HG03066 (cell line): ENCODE data around the gene KMT2C.

Experiments
- ATAC-seq: cut with Tn5 transposase; IDR thresholded peaks from one replicate; pipeline ENCODE4 v1.9.1; 2021; ENCODE audit warnings: low read depth; ENCODE audit not compliant: unreplicated experiment

Gene KMT2C

GRCh38 chr7:152121432-152121831 is 314.4 kb downstream of the KMT2C start:
- no peak for ATAC-seq

- ATAC-seq, result no peak
Measured at GRCh38 chr7:152120776-152121175, 315.0 kb downstream of the KMT2C start.

DNA sequence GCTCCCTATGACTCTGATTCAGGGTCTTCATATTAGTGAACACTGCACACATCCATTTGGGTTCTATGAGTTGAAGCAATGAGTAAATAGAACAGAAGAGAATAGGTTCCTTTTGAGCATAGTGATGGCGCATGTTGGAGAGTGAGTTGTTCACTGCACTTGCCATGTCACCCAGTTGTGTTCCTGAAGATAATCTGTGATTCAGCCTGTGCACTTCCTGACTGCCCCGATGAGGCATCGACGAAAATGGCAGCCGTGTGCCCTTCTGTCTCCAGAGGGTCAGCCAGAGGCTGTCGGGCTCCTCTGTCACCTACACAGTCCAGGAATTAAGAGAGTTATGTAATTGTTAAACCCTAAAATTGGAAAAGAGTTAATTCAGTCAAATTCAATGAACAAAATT is 315.6 kb downstream of the KMT2C start:
- no peak for ATAC-seq

DNA sequence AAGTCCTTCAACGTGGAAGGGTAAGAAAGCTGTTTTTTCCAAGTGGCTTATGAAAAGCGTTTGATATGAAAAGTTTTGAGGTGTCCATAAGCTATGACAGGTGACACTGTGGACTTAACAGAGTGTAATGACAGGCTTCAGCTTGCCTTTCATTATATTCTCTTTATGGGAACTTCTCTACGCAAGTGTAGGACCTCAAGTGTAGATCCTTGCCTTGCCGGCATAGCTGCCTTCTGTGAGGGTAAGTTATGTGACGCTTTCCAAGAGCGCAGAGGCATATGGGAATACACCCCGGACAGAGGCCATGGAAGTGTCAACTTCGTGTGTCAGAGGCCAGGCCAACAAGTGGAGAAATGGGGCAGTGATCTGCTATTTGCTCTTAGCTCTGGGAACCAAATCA is 318.4 kb downstream of the KMT2C start:
- ATAC-seq, result no peak

DNA sequence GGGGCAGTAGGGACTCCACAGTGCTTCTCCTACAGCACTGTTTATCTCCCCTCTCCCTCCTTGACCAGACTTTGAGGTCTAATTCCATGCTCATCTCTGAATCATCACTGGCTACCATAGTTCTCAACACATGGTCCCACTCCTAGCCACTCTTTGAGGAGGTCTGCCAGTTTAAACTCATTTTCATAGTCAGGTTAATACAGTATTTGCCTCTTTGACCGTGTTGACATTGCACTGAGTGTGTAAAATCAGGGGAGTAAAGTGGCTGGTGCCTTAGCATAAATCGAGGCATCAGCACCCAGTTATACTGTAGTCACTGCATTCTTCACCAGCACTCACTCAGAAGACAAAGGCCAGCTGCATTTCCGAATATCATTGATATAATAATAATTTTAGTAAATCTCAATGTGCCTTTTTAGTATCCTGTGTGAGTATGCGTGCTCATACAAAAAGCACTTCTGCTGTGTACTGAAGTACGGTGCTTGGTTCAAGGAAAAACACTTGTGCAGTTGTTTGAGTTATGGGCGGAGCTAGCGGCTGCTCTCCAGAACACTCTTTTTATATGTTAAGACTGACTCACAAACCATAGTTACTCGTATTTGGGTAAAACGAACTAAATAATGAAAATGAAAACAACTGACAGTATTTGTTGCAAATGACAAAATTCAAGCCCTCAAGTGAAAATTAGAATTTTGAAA is 320.6 kb downstream of the KMT2C start:
- no peak for ATAC-seq

GRCh38 chr7:152112829-152113228 is 323.0 kb downstream of the KMT2C start:
- no peak for ATAC-seq

GRCh38 chr7:152108359-152108758 is 327.4 kb downstream of the KMT2C start:
- ATAC-seq, result no peak

- ATAC-seq, result no peak
Measured at GRCh38 chr7:152107945-152108344, 327.9 kb downstream of the KMT2C start.

DNA sequence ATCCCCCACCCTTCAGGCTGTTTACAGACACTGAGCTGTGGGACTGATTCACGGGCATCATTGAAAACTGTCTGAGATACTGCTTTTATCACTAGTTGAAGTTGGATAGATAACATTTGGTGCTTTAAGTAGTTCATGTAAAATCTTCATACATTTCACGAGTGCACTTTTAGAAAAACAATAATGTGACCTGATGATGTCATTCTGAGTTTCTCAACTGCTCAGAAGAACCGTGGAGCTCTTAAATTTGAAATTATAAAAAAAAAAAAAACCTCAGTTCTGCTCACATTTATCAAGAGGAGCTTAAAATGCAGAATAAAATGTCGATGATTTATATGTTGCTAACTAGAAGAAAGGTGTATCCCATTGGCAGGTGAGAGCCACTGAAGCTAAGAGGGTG is 328.8 kb downstream of the KMT2C start:
- no peak for ATAC-seq

DNA sequence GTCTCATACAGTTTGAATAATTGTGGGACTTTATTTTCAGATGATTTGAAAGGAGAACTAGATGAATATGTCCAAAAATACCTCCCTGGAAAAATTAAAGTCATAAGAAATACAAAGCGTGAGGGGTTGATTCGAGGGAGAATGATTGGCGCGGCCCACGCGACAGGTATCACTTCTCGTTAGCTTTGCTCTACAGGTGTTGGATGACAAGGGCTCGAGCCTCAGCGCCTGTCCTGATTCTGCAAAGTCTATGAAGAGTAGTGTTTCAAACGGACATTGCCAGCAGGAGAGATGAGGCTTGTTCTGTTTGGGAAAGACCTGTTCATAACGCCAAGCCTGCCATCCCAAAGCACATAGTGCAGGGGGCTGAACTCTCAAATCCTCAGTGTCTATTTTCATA is 330.6 kb downstream of the KMT2C start:
- no peak for ATAC-seq

DNA sequence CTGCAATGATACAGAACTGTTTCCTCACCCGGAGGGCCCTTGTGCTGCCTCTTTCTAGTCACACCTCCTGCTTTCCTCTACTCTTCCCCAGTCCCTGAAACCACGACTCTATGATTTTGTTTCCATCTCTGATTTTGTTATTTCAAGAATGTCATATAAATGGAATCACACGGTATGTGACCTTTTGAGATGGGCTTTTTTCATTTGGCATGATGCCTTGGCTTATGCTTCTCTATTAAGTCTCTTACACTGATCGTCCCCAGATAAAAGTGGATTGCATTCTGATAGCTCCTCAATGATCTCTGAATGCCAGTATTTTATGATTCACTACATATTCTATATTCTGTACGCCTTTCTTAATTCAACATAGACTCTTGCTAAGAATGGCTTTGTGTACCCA is 332.1 kb downstream of the KMT2C start:
- no peak for ATAC-seq

- no peak for ATAC-seq
Measured at GRCh38 chr7:152103066-152103465, 332.7 kb downstream of the KMT2C start.

DNA sequence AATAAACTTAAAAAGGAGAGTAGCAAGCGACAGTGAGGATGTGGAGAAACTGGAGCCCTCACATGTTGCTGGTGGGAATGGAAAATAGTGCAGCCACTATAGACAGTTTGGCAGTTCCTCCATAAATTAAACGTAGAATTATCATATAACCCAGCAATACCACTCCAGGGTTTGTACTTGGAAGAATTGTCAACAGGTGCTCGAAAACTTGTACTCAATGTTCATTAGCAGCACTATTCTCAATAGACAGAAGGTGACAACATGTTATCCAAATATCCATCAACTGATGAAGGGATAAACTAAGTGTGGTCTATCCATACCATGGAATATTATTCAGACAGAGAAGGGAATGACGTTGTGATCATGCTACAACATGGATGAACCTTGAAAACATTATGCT is 338.5 kb downstream of the KMT2C start:
- ATAC-seq, result no peak

DNA sequence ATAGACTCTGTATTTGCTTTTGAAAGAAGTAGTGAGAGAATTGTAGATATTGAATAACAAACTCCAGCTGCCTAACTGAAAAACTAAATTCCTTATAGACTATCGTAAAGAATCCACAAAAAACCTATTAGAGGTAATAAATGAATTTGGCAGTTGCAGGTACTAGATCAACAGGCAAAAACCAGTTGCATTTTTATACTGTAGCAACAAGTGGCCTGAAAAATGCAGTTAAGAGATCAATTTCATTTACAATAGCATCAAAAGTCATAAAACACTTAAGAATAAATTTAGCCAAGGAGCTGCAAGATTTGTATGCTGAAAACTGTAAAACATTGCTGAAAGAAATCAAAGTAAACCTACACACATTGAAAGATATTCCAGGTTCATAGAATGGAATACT is 340.0 kb downstream of the KMT2C start:
- ATAC-seq, result no peak

GRCh38 chr7:152093717-152094116 is 342.1 kb downstream of the KMT2C start:
- no peak for ATAC-seq

GRCh38 chr7:152090747-152091146 is 345.1 kb downstream of the KMT2C start:
- ATAC-seq, result no peak

DNA sequence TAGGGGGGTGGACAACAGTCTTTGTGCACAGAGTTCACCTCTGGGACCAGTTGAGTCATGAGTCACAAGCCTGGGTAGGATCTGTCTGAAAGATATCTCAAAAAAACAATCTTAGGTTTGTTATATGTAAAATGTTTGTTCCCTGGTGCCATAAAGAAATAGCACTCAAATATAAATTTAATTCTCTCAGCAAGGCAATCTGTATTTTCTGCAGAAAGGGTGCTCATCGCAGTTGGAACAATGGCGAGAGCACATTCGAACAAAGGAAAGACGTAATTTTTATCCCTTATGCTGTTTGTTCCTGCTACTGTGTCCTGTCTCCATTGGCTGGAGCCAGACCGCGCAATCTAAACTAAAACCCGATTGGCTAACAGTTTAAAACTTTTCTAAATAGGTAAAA is 346.6 kb downstream of the KMT2C start:
- no peak for ATAC-seq

GRCh38 chr7:152086513-152086912 is 349.3 kb downstream of the KMT2C start:
- no peak for ATAC-seq

GRCh38 chr7:152085131-152085530 is 350.7 kb downstream of the KMT2C start:
- no peak for ATAC-seq
